PFSK-1 (cell line): ENCODE results near the gene BRF1.

Experiments
- FOXP2 ChIP-seq: optimal IDR thresholded peaks from 2 replicates; pipeline ENCODE3; 2011; ENCODE audit warnings: borderline replicate concordance, control low read depth, inconsistent platforms; ENCODE audit not compliant: insufficient read depth; ENCODE audit errors: extremely low read length, extremely low read depth
- POLR2AphosphoS5 ChIP-seq: IDR thresholded peaks from 2 replicates; pipeline ENCODE4 v1.6.1; 2012; ENCODE audit warnings: low read depth, mild to moderate bottlenecking, control low read depth, low read length, moderate library complexity
- REST ChIP-seq, 2 experiments: IDR thresholded peaks; 2 replicates each; pipeline versions ENCODE4 v1.6.1 to v1.8.0; 2011 to 2012; ENCODE audit warnings: low read depth in 2 of 2, low read length in 2 of 2, control low read depth in 1 of 2, inconsistent platforms in 1 of 2, mild to moderate bottlenecking in 1 of 2, moderate library complexity in 1 of 2; ENCODE audit not compliant: insufficient read depth in 1 of 2
- SIN3A ChIP-seq: IDR thresholded peaks from 2 replicates; pipeline ENCODE4 v1.6.1; 2012; ENCODE audit warnings: mild to moderate bottlenecking, low read length, moderate library complexity, borderline replicate concordance; ENCODE audit not compliant: insufficient read depth
- TAF1 ChIP-seq: IDR thresholded peaks from 2 replicates; pipeline ENCODE4 v1.6.1; 2012; ENCODE audit warnings: low read length, control low read depth, borderline replicate concordance; ENCODE audit not compliant: insufficient read depth

Gene BRF1

GRCh38 chr14:105207460-105207901 is 93.3 kb downstream of the BRF1 start:
- TF ChIP-seq TAF1 (no peak), POLR2AphosphoS5 (no peak), REST (IDR thresholded peaks at IDR 0.05; ENCODE audit: insufficient read depth in 1 of 2, low read depth in 2 of 2, low read length in 2 of 2) (no peak)

- TF ChIP-seq SIN3A = no peak
- no peak for TF ChIP-seq POLR2AphosphoS5
- TF ChIP-seq REST (IDR thresholded peaks at IDR 0.05; ENCODE audit: insufficient read depth in 1 of 2, low read depth in 2 of 2, low read length in 2 of 2) = no peak
Measured at GRCh38 chr14:105206873-105207272, 93.9 kb downstream of the BRF1 start.

- TF ChIP-seq POLR2AphosphoS5 (no peak), FOXP2 (no peak), SIN3A (no peak), TAF1 (no peak), REST (IDR thresholded peaks at IDR 0.05; ENCODE audit: insufficient read depth in 1 of 2, low read depth in 2 of 2, low read length in 2 of 2) (no peak)
Measured at GRCh38 chr14:105205673-105206208, 95.1 kb downstream of the BRF1 start.

GRCh38 chr14:105204931-105205672 is 95.7 kb downstream of the BRF1 start:
- TF ChIP-seq TAF1 = no peak
- TF ChIP-seq SIN3A = no peak
- TF ChIP-seq POLR2AphosphoS5 = no peak
- TF ChIP-seq REST (IDR thresholded peaks at IDR 0.05; ENCODE audit: insufficient read depth in 1 of 2, low read depth in 2 of 2, low read length in 2 of 2) = no peak
- TF ChIP-seq FOXP2 = no peak
